Anterior cingulate cortex (tissue), 58 donors: ENCODE data around the gene EPHB1.

Experiments
- DNase-seq, 58 donors: peaks; one replicate each; lab custom pipeline; 2025; lab: John Stamatoyannopoulos, UW

Gene EPHB1

GRCh38 chr3:134873789-134874188, 78.7 kb downstream of the EPHB1 start:
- DNase-seq, result no peak

- no peak for DNase-seq
These were observed 79.8 kb downstream of the EPHB1 start for GRCh38 chr3:134874737-134875413.

DNA sequence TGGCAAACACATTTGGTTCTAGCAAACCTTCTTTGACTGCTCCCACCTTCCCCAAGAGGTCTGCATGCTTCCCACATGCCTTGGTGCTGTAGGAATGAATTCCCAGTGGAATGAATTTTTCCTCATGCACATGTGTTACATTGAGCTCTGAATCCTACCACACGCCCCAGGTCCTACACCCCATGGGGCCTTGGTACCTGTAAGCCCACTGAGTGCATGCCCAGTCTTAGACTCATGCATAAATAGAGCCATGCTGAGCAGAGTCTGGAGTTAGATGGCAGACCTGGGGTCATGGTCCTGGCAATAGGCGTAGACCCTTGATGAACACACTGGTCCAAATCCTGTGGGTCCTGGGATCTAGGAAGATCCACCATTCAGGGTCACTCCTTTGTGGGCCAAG, 81.8 kb downstream of the EPHB1 start:
- DNase-seq, result no peak

DNA sequence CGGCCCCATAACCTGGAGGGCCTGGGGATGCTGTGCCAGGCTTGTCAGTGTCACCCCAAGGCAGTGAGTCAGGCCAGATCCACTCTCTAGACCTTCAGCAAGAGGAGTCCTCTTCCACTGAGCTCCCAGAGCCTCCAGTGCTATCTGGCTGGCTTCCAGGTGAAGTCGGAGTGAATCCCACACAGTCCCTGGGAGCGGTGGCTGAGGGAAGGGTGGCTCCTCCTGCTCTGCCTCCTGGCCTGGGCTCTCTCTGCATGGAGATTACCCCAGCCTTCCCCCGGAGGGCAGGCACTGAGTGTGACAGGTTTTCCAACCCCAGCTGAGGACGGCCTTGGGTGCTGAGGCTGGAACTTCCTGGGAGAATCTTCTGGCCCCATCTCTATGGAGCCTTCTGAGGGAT, 82.7 kb downstream of the EPHB1 start:
- DNase-seq, result no peak

GRCh38 chr3:134879990-134880389, 84.9 kb downstream of the EPHB1 start:
- DNase-seq, result peak in 11 of 58 donors; percentile 10 to 53 (median 21)

DNA sequence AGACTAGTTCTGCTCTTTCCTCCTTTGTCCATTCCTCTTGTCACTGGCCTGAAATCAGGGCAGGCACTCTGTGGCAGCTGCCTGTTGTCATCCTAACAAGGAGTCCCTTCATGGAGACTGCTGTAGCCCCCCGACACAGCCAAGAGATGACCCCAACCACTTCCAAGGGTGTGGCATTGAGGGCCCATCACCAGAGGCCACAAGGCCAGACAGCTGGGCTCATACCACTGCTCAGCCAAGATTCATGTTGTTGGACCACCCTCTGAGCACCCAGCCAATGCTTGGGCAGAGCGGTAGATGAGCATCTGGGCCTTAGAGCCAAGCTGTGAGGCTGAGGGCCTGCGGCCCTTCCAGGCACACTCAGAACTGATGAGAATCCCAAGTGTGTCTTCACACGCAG, 85.4 kb downstream of the EPHB1 start:
- no peak for DNase-seq

- DNase-seq, result no peak
These were observed 86.2 kb downstream of the EPHB1 start for GRCh38 chr3:134881305-134881704.

GRCh38 chr3:134883697-134884385, 88.8 kb downstream of the EPHB1 start:
- peak in 1 of 58 donors; percentile 17 for DNase-seq

- no peak for DNase-seq
These were observed 91.0 kb downstream of the EPHB1 start for GRCh38 chr3:134885877-134886621.

DNA sequence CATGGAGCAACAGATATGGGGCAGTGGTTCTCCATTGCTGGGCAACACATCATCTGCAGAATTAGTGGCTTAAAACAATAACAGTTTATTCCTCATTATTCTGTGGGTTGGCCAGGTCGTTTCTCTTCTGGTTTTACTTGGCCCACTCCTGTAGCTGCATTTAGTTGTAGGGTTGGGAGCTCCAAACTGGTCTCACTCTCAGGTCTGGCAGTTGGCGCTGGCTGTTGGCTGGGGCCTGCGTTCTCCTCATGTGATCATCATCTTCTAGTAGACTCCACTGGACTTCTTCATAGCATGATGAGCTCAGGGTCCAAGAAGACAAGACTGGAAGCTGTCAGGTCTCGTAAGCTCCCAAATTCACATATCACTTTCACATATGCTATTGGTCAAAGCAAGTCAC, 91.9 kb downstream of the EPHB1 start:
- no peak for DNase-seq

DNA sequence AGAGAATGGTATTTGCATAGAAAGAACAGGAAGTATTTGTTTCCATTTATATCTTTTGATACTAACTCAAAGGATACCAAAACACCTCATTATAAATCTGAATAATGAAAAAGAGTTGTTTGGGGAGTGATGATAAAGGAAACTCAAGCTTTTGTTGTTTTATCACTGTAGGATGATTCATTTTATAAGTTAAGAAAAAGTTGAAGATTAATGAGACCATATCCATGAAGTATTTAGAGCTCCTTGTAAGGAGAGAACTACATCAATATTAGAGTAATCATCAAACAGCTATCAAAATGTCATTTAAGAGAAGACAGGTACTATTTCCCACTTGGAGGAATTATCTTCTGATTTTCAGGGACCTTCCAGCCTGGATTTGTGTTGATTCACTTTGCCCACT, 92.5 kb downstream of the EPHB1 start:
- DNase-seq, result no peak

DNA sequence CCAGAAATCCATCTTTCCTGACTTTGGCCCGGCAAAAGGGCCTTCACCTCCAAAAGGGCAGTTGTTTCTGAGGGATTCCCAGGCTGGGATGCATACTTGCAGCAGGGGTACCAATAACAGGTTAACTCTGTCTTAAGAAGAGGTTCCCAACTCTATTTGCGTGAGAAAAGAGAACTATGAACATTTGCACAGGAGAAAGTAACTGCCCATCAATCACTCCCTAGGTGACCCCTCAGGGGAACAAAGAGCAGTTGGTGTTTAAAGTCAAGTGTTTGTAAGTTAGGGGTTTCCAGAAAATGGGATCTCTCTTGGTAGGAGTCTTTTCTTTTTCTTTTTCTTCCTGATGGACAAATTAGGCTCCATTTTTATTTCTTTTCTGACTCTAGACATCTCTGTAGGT, 97.3 kb downstream of the EPHB1 start:
- no peak for DNase-seq

- DNase-seq, result no peak
These were observed 97.7 kb downstream of the EPHB1 start for GRCh38 chr3:134892761-134893160.

- DNase-seq, result no peak
These were observed 99.5 kb downstream of the EPHB1 start for GRCh38 chr3:134894533-134894932.

- no peak for DNase-seq
These were observed 100.1 kb downstream of the EPHB1 start for GRCh38 chr3:134895181-134895580.

- DNase-seq, result no peak
These were observed 101.1 kb downstream of the EPHB1 start for GRCh38 chr3:134896141-134896540.

DNA sequence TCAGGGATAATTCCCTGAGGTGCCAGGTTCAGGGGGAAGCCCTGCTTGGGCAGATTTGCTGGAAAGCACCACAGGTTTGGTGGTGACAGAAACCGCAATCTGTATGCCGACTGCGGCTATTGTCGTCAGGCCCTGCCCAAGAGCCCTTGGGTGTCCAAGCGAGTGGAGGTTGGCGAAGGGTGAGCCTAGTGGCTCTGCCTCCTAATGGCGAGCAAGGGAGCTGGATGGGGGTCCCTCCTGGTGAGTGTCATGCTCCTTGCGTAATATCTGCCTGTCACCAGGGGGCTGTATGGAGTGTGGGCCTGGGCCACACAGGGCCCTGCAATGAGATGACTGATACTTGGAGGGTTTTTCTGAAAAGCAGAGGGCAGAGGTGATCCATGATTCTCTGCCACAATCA, 101.6 kb downstream of the EPHB1 start:
- DNase-seq, result no peak

GRCh38 chr3:134897391-134898141, 102.5 kb downstream of the EPHB1 start:
- DNase-seq, result no peak

DNA sequence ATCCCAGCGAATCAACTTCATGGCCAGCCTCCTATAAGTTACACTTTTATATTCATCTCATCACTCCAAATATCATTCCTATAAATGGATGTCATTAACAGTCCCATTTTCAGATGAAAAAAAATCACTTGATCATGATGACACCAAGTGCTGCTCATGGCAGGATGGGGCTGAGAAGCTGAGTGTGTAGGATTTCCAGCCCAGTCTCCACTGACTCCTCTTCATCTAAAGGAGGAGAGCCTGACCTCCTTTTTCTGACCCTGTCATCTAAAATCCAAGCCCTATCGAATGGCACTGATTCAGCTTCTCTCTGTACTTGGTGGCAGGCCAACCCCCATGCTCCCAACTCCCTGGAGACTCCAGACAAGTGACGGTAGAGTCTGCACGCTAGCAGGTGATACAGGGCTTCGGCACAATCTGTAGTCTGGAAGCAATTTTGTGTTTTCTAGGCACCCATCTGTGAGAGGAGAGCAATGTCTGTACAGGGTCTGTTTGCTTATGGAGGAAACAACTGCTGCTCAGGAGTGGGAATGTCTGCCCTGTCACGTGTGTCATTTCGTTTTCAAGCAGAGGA, 103.2 kb downstream of the EPHB1 start:
- no peak for DNase-seq

- no peak for DNase-seq
These were observed 104.7 kb downstream of the EPHB1 start for GRCh38 chr3:134899786-134900185.

- no peak for DNase-seq
These were observed 105.4 kb downstream of the EPHB1 start for GRCh38 chr3:134900482-134900881.
